Stimulated activated CD8-positive, alpha-beta memory T cell treated with anti-CD3 and anti-CD28 coated beads, Interleukin-4, amount 100 ng/mL, for 48 hours (primary cell): ENCODE measurements around the gene CLCNKB.
A peak's percentile ranks its signal among the peaks of the same experiment; 100 is the strongest.
"Not testable (repeated sequence)": the region's sequence is repeated elsewhere in the genome, so short reads cannot be mapped to it uniquely, and the experiment has no call there.

Experiments
- DNase-seq: peaks from one replicate; pipeline ENCODE4 v3.0.0-alpha.2; 2020

The CLCNKB gene

GRCh38 chr1:16036461-16036860 is 7.1 kb upstream of the CLCNKB start:
- not testable (repeated sequence) for DNase-seq

- DNase-seq = no peak
Observed at GRCh38 chr1:16038620-16038912, 5.0 kb upstream of the CLCNKB start.

- DNase-seq = not testable (repeated sequence)
Observed at GRCh38 chr1:16039871-16040270, 3.7 kb upstream of the CLCNKB start.

GRCh38 chr1:16041200-16041599 is 2.4 kb upstream of the CLCNKB start:
- no peak for DNase-seq

GRCh38 chr1:16042096-16042495 is 1.5 kb upstream of the CLCNKB start:
- no peak for DNase-seq

GRCh38 chr1:16042654-16043053 is 928 bp upstream of the CLCNKB start:
- not testable (repeated sequence) for DNase-seq

- no peak for DNase-seq
Observed at GRCh38 chr1:16043950-16044349, 368 bp downstream of the CLCNKB start.

DNA sequence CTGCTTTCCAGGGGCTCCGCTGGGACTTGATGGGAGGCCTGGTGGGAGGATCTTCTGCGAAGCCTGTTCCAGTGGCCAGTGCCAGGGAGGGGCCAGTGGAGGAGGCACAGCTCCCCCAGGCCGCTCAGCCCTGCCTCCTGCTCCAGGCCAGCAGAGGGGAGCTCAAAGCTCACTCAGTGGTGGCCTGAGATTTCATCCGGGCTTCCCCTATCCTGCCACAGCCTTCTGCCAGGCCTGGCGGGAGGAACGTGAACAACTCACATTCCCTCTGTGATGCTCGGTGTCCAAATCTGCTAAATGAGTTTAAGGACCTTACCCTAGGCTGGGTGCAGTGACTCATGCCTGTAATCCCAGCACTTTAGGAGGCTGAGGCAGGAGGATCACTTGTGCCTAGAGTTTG is 3.3 kb downstream of the CLCNKB start:
- DNase-seq = no peak

DNA sequence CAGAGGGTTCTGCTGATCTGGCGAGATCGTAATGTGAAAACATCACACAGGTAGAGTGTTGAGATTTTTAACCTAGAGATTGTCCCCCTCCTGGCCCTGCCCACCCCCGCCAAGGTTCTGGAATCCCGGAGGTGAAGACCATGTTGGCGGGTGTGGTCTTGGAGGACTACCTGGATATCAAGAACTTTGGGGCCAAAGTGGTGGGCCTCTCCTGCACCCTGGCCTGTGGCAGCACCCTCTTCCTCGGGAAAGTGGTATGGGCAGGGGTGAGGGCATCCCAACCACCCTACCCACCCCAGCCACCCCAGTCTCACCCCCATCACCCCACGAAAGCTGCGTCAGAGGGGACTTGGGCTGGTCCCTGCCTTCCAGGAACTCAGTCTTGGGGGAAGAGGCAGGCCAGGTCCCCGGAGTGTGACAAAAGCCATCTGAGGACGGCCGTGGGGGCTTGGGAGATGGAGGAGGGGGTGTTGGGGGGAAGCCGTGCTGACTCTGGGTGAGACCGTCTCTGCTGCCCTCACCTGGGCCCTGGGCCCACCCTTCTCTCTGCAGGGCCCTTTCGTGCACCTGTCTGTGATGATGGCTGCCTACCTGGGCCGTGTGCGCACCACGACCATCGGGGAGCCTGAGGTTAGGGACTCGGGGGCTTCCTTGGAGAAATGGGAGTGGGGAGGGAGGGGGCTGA is 4.4 kb downstream of the CLCNKB start:
- DNase-seq = no peak

DNA sequence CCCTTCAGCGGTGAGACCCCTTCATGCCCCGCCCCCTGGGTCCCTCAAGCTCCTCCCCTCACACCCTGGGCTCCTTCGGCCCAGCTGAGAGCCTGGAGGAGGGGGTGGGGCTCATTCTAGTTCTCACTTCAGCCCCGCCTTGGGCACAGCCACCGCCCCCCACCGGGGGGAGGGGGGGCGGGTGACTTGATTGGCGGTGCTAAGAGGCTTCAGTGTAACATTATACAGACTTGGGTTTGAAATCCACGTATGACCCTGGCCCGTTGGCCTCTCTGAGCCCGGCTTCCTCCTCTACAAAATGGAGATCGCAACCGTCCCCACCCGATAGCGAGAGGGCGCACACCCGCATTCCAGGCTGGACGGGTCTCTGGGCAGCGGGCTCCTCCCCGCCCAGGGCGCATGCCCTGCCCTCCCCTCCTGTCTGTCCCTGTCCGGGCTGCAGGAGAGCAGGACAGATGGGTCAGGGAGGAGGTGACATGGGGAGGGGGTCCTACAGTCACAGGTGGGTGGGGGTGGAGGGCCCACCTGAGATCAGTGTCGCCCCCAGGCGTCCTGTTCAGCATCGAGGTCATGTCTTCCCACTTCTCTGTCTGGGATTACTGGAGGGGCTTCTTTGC is 5.1 kb downstream of the CLCNKB start:
- DNase-seq = peak; percentile 71

DNA sequence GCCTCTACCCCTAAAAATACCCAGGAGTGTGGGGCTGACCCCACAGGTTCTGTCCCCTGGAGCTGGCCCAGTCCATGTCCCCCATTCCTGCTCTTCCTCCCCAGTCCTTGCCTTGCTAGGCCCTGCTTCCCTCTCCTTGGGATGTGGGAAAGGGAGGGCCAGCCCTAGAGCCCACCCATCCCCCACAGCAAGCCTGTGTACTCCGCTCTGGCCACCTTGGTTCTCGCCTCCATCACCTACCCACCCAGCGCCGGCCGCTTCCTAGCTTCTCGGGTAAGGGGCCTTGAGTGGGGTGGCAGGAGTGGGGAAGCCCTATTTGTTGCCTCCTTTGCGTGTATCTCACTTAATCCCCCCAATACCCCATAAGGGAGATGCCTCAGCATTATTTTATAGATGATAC is 6.7 kb downstream of the CLCNKB start:
- no peak for DNase-seq

DNA sequence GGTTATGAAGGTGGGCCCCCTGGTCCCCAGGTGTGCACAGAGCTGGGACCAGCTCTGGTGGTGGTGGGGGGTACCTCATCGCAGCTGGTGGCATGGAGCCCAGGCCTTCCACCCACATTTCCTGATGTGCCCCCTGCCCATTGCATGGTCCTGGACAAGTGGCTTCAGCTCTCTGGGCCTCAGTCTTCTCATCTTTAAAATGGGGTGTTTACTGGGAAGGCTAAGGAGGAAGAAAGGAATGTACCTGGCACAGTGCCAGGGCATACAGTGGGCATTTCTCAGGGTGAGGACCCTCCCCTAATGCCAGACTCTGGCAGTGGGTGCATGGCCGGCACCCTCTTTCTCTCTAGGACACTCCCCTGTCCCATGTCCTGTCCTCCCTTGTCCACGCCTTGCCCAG is 7.5 kb downstream of the CLCNKB start:
- no peak for DNase-seq

GRCh38 chr1:16051949-16052348 is 8.4 kb downstream of the CLCNKB start:
- DNase-seq = not testable (repeated sequence)

- DNase-seq = no peak
Observed at GRCh38 chr1:16053781-16054502, 10.4 kb downstream of the CLCNKB start.

- no peak for DNase-seq
Observed at GRCh38 chr1:16054598-16055540, 11.3 kb downstream of the CLCNKB start.

- peak; percentile 96 for DNase-seq
Observed at GRCh38 chr1:16055613-16056520, 12.3 kb downstream of the CLCNKB start.

DNA sequence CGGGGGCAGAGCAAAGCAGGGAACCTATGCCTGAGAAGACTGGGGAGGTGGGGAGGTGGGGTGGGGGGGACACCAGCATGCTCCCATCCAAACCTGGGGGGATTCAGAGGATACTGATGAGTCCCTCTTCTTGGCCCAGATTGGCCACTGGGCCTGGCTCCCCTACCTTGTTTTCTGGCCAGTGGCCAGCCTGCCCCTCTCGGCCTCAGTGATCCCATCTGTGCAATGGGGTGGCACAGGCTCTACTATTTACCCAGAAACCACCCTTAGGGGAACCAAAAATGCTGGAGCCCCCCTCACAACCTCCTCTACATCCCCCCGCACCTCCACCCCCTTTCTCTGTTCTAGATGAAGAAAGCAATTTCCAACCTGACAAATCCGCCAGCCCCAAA is 12.9 kb downstream of the CLCNKB start:
- not testable (repeated sequence) for DNase-seq

DNA sequence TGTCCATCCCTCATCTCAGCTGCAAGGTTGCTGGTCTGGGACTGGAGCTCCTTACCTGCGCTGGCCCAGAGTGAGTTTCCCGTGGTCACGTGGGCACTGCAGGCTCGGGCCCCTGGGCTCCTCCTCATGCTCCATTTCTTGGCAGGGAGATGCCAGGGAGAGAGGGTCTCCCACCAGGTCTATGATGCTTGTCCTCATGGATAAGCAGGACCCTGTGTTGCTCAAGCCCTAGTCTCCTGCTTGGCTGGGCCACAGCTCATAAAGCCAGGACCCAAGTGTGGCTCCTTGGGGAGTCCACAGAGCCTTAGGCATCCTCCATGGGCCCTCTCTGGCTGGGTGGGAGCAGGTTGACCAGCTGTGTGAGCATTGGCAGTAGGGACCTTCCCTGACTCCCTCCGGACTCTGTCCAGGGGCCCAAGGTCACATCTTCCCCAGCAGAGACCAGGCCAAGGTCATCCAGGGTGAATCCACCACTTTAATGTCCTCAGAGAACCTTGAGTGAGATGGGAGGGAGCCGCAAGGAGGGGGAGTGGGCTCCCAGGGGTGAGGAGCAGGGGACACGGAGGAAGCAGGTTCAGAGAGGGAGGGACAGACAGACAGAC is 13.8 kb downstream of the CLCNKB start:
- not testable (repeated sequence) for DNase-seq

DNA sequence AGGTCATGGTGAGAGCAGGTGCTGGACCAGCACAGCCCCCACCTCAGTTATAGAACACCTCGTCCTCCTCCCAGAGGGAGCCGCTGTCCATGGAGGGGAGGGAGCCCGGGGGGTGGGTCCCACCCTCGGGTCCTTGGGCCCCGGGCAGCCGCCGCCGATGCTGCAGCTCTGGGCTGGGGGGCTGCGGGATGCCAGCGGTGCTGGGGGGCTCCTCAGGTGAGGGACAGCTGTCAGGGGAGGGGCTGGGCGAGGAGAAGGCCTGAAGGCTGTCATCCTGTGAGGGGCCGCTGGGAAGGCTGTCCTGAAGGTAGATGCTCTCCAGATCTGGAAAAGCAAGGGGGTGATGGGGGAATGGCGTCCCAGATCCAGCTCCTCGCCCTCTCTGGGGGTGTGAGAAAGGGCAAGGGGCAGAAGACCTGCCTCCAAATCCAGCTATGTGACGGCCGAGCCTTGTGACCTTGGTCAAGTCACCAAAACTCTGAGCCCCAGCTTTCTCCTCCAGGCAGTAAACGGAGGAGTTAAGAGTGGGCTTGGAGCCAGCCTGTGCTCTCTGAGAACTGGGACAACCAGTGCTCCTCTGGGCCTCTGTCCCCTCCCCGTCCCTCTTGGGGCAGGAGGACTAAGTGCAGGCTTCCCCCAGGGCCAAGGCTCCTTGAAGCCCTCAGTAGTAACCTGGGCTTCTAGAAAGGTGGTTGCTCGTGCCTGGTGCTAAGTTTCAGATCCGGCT is 15.0 kb downstream of the CLCNKB start:
- DNase-seq = not testable (repeated sequence)

- no peak for DNase-seq
Observed at GRCh38 chr1:16061266-16061665, 17.7 kb downstream of the CLCNKB start.
